ENCODE measurements around the gene APOD.
"Not testable (repeated sequence)": the region's sequence is repeated elsewhere in the genome, so short reads cannot be mapped to it uniquely, and the experiment has no call there.

APOD gene

DNA sequence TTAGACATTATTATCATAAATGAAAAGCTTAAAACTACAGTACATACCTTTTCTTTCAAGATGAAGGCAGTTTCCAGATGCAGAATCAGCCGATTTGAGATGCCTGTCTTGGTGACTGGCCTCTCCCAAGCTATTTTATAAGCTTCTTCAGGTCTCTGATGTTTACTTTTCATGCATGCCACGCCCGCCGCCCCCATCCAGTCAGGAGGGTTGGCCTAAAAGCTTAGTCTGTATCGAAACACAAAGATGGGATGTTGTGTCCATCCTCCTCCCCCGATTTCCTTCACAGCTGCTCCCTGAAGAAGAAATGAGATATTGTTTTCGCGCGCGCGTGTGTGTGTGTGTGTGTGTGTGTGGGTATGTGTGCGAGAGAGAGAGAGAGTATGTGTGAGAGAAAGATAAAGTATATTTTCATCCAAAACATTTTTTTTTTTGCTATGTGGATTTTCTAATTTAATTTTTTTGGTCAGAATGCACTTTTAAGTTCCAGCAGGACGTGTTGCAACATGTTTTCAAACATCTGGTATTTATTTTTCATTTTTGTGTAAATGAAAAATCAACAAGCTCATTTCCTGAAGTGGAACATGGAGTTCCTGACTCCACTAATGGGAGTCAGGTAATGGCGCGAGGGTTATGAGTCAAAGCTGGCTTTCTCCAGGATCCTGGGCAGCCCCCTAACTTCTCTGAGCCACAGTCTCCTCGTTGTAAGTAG, at the start of gene APOD:
TSS of gene APOD (minus strand) at position 110 of the 712 bp plus-strand sequence. CDS start 4,479 bp downstream, outside the sequence.
- DNase-seq (ENCODE audit: insufficient read length, low spot score) = no peak
- FAIRE-seq = no peak

DNA sequence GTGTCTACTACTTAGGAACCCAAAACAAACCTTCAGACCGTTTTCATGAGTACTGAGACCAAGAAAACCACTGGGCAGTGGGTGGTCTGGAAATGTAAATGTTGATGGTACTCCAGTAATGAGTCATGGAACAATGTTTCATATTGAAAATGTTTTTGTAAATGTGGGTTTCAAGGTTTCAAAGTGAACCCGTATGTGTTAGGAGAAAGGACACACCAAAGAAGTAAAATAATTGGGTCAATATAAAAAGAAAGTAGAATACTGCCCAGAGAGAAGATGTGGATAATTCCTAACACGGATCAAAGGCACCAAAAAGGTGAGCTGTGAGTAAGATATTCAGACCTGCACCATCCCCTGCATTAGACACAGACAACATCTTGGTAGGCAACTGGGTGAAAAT, 49.6 kb upstream of the APOD start:
- not testable (repeated sequence) for FAIRE-seq; DNase-seq (ENCODE audit: insufficient read length, low spot score)

DNA sequence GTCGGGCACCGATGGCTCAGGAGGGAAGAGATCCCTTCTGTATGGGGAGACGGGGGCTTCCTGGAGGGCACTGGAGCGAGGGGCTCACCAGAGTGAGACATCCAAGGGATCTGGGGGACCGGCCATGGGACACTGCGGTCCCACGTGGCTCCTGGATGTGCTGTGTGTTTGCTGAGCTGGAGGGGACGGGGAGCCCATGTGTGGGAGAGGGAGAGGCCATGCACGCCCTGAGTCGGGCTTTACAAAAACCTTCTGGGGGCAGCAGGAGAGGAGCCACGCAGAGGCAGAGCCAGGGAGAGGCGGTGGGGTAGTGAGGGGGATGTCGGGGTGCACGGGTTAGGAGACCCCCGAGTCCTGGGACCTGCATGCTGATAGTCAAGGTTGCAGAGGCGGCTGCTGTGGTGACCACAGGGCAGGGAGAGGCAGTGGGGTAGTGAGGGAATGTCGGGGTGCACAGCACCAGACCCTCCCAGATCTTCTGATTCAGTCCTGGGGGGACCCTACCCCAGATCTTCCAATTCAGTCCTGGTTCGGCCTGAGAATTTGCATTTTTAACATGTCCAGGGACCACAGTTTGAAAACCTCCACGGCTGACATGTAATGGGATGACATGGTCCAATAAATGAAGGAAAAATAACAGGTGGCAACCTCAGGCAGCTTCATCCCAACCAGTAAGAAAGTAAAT, 48.9 kb upstream of the APOD start:
- FAIRE-seq; DNase-seq (ENCODE audit: insufficient read length, low spot score): not testable (repeated sequence)

DNA sequence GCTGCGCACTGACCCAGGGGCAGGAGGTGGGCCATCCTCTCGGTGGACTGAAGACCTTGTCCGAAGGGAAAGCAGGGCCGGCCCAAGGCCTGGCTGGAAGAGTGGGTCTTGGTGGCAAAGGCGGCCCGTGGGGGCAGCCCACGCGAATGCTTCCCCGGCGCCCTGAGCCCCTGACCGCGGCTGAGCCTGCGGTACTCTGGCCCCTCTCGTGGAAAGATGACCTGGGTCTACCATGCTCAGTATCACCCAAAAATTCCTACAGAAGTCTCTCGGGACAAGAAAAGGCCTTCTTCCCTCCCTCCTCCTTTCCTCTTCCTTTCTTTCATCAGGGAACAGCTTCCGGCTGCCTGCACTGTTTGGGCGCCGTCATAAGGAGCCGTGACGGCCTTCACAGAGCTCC, 48.3 kb upstream of the APOD start:
- FAIRE-seq = not testable (repeated sequence)

DNA sequence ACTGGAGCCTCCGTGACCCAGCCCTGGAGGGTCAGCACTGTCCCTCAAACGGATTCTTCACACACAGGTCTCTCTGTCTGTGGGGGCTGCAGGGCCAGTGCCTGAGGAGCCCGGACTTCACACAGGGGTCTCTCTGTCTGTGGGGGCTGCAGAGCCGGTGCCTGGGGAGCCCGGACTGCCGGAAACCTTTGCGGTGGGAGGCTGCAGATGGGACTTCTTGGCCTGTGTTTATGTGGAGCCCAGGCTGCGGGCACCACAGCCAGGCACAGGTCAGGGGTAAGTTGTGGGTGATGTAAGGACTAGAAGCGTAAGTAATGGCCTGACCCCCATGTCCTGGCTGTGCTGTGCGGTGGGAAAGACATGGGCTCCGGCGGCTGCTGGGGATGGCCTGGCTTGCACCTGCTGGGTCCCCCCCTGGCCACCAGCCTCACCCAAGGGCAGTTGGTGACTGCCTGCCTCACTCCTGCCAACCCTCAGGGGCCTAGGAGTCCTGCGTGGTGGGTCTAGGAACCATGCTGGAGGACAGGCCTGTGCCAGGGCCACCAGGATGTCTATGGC, 47.3 kb upstream of the APOD start:
- not testable (repeated sequence) for FAIRE-seq; DNase-seq (ENCODE audit: insufficient read length, low spot score)

More for the DNA sequence above, 48.3 kb upstream of the APOD start:
- DNase-seq (ENCODE audit: insufficient read length, low spot score) = not testable (repeated sequence)

DNA sequence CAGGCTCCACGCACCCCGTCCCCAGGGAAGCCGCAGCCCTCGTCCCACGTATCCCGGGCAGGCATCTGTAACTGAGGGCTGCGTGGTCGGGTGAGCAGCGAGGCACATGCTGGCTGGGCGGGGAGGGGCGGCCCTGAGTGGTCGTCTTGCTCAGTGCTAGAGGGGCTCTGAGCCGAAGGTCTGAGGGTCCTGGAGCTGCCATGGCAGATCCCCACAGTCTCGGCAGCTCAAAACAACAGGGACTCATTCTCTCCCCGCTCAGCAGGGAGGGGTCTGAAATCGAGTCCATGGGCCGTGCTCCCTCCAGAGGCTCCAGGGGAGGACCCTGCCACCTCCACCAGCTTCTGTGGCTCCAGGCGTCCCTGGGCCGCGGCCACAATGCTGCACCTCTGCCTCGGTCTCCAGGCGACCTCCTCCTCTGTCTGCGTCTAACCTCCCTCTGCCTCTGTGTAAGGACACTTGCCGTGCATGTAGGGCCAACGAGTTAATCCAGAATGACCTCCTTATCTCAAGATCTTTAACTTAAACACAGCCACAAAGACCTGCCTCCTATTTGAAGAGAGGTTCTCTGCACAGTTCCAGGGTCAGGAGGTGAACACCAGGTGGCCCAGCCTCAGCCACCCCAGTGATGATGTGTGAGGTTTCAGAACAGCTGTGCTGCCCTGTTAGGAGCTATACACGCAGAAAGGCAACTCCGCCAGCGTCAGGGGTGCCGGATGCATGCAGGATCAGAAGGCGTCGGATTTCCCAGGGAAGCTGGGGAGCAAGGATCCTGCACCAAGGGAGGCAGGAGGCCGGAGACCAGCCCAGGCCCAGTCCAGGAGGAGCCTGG, 46.6 kb upstream of the APOD start:
- DNase-seq (ENCODE audit: insufficient read length, low spot score); FAIRE-seq: not testable (repeated sequence)

DNA sequence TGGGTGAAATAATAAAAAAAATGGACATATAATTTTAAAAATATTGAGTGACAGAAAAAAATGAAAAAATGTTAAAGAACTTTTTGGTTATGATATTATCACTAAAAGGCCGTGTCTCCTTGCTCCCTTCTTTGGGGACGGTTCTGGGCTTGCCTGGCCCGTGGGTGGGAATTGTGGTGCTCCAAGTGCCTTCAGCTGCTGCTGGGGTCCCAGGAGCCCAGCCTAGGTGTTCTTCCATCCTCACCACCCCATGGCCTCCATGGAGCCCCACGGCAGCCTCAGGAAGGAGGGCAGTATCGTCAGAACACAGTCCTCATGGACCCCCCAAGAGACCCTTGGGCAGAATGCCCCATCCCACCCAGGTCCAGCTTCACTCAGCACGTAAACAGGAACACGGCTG, 45.9 kb upstream of the APOD start:
- not testable (repeated sequence) for FAIRE-seq; DNase-seq (ENCODE audit: insufficient read length, low spot score)

DNA sequence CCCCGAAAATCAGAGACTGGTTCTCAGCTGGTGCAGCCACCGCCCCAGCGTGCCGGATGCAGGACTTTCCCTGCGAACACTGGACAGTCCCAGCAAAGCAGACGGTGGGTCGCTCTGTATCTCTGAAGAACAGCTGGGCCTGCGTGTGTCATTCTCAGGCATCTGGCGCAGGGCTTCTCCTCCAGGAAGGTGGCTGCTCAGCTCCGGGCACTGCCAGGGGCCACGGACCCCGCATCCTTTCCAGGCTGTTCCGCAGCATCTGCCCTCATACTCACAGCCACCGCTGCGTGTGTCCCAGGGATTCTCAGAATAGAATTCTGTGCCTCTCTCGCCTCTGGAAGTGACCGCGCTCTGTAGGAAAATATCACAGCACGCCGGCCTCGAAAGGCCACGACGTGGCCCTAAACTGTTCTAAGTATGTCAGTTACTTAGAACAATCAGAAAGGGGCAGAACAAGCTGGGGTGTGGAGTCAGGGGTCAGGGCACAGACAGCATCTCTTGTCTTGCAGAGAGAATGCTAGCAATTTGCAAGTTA, 44.7 kb upstream of the APOD start:
- FAIRE-seq; DNase-seq (ENCODE audit: insufficient read length, low spot score): not testable (repeated sequence)

DNA sequence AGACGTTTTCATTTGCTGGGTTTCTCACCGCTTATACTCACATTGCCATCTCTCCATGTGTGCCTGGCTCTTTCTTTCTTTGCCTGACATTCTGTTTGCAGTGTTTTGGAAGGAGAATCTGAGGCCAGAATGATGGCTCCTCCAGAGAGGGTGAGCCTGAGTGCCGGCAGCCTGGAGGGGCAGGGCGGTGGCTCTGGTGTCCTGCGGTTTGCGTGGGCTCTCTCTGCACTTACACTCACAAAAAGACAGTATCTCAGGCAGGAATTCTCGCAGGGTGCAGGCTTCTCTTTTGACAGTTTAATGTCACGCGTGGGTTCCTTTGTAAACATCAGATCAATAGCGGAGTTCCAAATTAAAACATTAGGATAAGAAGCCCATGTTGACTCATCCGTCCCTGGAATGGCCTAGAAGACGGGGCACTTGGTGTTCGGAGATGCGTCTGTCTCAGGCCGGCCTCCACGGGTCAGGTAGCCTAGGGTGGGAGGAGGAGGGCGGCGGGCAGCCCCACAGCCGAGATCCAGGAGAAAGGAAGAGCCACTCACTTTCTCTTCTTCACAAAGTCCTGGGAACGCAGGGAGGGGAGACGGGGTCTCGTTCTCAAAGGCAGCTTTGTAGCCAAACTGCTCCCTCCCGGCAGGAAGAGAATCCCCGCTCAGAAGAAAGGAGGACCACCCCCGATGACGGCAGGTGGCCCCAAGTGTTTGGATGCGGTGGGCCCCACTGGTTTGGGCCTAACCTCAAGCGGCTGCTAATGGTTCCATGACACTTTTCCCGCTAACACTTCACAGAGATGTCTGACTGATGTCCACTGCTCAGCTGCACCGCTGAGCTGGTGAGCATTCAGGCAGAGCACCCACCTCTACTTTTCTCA, 44.0 kb upstream of the APOD start:
- not testable (repeated sequence) for FAIRE-seq; DNase-seq (ENCODE audit: insufficient read length, low spot score)

DNA sequence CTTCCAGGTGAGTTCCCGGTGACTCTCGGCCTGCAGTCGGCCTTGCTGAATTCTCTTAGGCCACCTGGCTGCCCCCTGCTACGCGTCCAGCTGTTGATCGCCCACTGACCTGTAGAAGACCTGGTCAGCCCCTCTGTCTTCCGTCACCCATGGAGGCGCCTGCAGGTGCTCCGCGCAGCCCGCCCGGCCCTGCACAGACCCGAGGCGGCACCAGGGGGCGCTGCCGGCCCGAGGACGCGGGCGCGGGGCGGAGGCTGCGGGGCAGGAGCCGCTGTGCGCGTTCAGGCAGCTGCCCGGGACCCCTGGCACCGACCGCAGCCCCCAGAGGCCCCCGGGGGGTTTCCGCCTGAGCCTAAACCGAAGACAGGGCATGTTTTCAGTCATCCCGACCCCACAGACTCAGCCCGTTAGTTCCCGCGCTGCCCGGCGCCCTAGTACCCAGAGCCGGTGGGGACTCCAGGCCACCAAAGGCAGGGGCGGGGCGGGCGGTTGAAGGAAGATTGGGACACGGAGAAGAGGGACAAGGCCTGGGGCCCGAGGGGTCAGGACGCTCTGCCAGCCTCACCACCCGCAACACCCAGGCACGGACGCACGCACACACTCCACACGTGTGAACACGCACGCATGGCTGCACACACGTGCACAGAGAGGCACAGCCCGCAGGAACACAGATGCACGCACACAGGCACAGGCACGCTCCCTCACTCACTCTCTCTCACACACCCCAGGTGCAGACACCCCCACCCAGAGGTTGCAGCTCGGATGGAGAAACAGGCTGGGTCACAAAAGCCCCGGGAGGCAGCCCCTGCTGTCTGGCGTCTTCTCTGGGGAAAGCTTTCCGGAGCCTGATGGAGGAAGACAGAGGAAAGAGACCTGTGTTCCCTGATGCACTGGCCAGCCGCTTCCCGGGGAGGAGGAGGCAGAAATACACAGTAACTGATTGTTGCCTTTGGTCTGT, 41.1 kb upstream of the APOD start:
- not testable (repeated sequence) for DNase-seq (ENCODE audit: insufficient read length, low spot score); FAIRE-seq

DNA sequence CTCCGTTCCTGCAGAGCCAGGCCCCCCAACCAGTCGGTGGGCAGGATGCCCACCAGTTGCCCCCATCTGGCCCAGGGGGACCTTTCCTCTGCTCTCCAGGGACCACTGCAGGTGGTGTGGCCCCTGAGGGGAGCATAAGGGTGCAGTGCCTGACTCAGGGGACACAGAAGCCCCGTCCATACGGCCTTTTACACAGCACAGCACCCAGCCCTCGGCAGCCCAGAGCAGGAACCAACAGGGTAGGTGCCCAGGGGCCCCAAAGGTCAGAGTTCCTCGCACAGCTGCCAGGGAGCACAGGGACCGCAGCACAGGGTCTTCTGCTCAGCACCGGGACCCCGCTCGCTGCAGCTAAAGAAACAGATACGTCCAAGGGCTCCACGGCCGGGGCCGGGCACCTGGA, 40.4 kb upstream of the APOD start:
- FAIRE-seq; DNase-seq (ENCODE audit: insufficient read length, low spot score): not testable (repeated sequence)

DNA sequence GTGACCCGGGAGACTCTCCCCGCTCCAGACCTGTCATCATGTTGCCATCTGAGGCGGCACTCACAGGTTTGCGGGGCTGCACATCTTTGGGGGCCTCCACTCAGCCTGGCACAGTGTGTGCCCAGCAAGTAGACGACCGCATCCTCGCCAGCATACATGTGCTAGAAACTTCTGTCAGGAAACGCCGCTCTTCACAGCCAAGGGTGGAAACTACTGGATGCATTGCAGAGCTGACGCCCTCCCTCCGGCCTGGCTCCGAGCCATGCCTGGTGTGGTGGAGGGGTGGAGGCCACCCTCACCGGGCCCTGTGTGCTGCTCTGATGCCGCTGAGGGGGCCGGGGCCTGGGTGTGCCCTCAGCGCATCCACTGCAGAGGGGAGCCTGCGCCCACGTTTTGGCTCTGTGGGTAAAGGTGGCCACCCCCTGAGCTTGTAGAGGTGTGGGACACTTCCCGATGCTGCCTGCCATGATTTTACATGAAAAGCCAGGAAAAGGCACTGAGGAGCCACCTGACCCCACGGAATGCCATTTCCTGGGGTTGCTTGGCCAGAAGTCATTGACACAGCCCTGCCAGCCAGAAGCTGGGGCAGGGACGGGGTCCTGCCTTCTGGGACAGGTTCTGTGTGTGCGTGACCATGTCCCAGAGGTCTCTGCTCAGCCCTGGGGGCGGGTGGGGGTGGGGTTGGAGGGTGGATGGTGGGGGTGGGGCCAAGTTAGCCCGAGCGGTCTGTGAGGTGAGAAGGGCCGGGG, 39.7 kb upstream of the APOD start:
- DNase-seq (ENCODE audit: insufficient read length, low spot score); FAIRE-seq: not testable (repeated sequence)

DNA sequence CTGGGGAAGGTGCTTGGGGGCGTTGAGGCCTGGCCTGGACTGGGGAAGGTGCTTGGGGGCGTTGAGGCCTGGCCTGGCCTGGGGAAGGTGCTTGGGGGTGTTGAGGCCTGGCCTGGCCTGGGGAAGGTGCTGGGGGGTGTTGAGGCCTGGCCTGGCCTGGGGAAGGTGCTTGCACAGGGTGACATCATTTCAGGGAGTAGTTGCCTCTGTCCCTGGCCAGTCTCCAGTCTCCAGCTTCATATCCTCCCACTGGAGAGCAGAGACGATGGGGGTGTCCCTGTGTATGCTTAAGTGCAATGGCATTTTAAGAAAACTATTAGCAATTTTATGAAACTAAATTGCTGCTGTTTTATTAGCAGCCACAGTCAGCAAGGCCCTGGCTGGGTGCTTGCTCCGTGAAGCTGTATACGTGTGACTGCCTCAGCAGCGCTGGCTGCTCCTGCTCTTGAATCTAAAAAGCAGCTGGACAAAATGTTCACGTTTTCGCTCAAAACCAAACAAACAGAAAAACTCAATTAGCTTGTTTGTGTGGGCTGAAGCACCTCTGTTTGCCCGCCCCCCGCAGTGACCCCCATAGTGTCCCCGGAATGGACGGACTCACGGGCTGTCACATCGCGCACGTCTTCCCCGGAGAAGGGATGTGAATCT, 38.9 kb upstream of the APOD start:
- FAIRE-seq; DNase-seq (ENCODE audit: insufficient read length, low spot score): not testable (repeated sequence)

DNA sequence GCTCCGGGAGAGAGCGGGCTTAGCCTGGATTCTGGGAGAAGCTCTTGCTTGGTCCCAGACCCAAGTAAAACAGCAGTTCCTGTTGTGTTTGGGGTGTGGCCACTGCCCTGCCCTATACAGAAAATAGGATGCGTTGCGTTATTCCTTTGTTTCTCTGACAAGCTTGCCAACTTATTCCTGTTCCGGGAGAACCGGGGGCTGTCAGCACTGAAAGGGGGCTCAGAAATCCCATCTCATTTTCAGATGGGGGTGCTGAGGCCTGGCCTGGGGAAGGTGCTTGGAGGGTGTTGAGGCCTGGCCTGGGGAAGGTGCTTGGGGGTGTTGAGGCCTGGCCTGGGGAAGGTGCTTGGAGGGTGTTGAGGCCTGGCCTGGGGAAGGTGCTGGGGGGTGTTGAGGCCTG, 38.3 kb upstream of the APOD start:
- not testable (repeated sequence) for FAIRE-seq; DNase-seq (ENCODE audit: insufficient read length, low spot score)

DNA sequence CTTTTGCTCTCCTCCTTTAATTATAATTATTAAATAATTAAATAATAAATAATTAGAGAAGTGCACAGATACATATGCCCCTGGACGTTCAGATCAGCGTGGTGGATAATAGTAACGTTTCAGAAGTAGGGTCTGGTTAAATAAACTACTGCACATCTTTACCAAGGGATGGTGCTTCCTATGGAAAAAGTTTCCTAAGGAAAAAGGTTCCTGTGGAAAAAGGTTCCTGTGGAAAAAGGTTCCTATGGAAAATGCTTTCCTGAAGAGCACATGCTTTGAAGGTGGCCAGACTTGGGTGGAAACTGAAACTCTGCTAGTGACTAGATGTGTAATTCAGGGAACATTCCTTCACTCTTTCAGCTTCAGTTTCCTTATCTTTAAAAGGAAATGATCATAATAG, 37.4 kb upstream of the APOD start:
- FAIRE-seq; DNase-seq (ENCODE audit: insufficient read length, low spot score): not testable (repeated sequence)

DNA sequence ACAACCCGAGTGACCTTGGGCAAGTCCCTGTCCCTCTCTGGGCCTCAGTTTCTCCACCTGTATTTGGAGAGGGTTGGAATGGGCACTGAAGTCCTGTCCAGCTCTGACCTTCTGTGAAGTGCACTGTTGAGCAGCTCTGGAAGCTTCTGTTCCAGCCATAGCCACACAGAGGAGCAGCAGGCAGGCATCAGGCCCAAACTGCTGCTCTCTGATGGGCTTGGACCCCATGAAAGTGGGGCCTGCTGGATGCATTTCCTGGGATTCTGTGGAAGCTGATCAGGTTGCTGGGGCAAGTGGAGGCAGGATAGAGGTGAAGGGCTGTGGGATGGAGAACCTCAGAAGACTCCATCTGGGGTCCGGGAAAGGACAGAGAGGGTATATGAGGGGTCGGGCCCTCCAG, 36.7 kb upstream of the APOD start:
- not testable (repeated sequence) for FAIRE-seq; DNase-seq (ENCODE audit: insufficient read length, low spot score)
